HEK293T (cell line): Measurements from ENCODE around the gene ELAVL4.

Experiments used
- CTCF ChIA-PET: fragments of 350-600 bp; formaldehyde crosslinking; extraction: SDS; loops from one replicate; lab custom pipeline; 2021; ENCODE audit warnings: antibody characterized with exemption, inconsistent platforms; lab: Yijun Ruan, JAX
- POLR2A ChIA-PET: fragments of 350-600 bp; formaldehyde crosslinking; extraction: SDS; loops from one replicate; lab custom pipeline; 2020; ENCODE audit warnings: antibody characterized with exemption, inconsistent platforms; lab: Yijun Ruan, JAX
- DNase-seq: peaks from one replicate; pipeline ENCODE4 v3.0.0; 2012; ENCODE audit warnings: mixed read lengths; ENCODE audit errors: extremely low spot score
- ARNT ChIP-seq: fragments of 450-650 bp; IDR thresholded peaks from 2 replicates; pipeline ENCODE4 v1.6.1; 2017; ENCODE audit warnings: mild to moderate bottlenecking
- BHLHE40 ChIP-seq: fragments of 450-650 bp; IDR thresholded peaks from 2 replicates; pipeline ENCODE4 v1.6.1; 2016; ENCODE audit warnings: mild to moderate bottlenecking, moderate library complexity, borderline replicate concordance
- CTBP1 ChIP-seq: fragments of 450-650 bp; IDR thresholded peaks from 2 replicates; pipeline ENCODE4 v1.6.1; 2016; ENCODE audit warnings: borderline replicate concordance
- ELF4 ChIP-seq: fragments of 450-650 bp; IDR thresholded peaks from 2 replicates; pipeline ENCODE4 v1.6.1; 2017; ENCODE audit warnings: antibody characterized with exemption
- FOXA1 ChIP-seq: fragments of 450-650 bp; IDR thresholded peaks from 2 replicates; pipeline ENCODE4 v1.6.1; 2016; ENCODE audit warnings: mild to moderate bottlenecking
- FOXK2 ChIP-seq: fragments of 450-650 bp; IDR thresholded peaks from 2 replicates; pipeline ENCODE4 v1.6.1; 2016; ENCODE audit warnings: mild to moderate bottlenecking
- FOXM1 ChIP-seq: fragments of 450-650 bp; IDR thresholded peaks from 2 replicates; pipeline ENCODE4 v1.6.1; 2017; ENCODE audit warnings: mild to moderate bottlenecking, borderline replicate concordance
- HDGF ChIP-seq: fragments of 450-650 bp; IDR thresholded peaks from 2 replicates; pipeline ENCODE4 v1.6.1; 2017; ENCODE audit warnings: antibody characterized with exemption, borderline replicate concordance
- L3MBTL2 ChIP-seq: fragments of 450-650 bp; conservative IDR thresholded peaks from 2 replicates; pipeline ENCODE4 v1.6.1; 2016; ENCODE audit warnings: mild to moderate bottlenecking
- LEF1 ChIP-seq: fragments of 450-650 bp; IDR thresholded peaks from 2 replicates; pipeline ENCODE4 v1.6.1; 2017; ENCODE audit warnings: mild to moderate bottlenecking, borderline replicate concordance
- NFRKB ChIP-seq: fragments of 450-650 bp; IDR thresholded peaks from 2 replicates; pipeline ENCODE4 v1.6.1; 2016; ENCODE audit warnings: mild to moderate bottlenecking, moderate library complexity
- SP1 ChIP-seq: fragments of 450-650 bp; IDR thresholded peaks from 2 replicates; pipeline ENCODE4 v1.6.1; 2017
- SUZ12 ChIP-seq: fragments of 450-650 bp; IDR thresholded peaks from 2 replicates; pipeline ENCODE4 v1.6.1; 2016; ENCODE audit warnings: mild to moderate bottlenecking
- TARDBP ChIP-seq: fragments of 450-650 bp; IDR thresholded peaks from 2 replicates; pipeline ENCODE4 v1.6.1; 2016
- ZNF384 ChIP-seq: fragments of 450-650 bp; IDR thresholded peaks from 2 replicates; pipeline ENCODE4 v1.6.1; 2016
- TF ChIP-seq, protein P1 (sequence below): fragments of 450-650 bp; IDR thresholded peaks from 2 replicates; pipeline ENCODE4 v1.6.1; 2016

ELAVL4 gene

DNA sequence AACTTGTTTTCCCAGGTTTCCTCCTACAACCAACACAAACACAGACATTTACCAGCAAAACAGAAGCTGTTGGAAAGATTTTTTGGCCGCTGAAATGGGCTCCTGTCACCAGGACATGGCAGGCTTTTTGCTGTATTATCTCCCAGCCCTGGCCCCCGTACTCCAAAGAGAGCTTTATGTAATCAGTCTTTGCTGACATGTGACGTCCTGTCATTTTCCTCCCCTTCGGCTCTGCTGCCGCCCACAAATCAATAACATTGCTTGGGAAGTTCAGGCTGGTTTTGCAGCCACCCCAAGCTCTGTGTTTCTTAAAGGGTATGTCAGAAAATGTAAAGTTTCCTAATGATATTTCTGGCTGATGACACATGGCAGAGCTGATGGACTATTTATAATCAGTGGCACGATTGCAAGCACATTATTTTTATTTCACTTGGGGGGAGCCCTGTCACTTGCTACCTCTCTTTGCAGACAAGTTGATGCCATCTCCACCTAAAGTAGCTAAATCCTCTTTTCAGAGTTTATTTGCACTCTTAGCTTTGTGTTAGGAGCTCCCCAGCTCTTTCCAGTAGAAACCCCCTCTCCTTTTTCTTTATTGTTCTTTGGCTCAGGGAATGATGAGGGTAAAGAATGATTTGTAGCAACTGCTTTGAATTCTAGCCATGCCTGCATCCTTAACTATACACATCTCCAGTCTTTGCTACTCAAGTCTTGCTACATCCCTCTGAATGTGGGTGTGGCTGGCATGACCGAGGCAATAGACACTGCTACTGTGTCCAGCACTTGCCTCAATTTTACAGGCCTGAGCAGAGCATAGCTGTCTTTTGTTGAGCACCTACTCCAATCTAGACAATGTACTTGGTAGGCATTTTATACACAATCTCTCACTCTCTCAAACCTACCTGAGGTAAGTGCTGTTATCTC lies 67.3 kb downstream of the ELAVL4 start:
- ChIA-PET CTCF (no interaction called here), POLR2A (no interaction called here)
- TF ChIP-seq HDGF (no peak), CTBP1 (no peak), ZNF384 (no peak), FOXK2 (no peak), ARNT (no peak), TARDBP (no peak), NFRKB (no peak), FOXA1 (no peak), L3MBTL2 (no peak), BHLHE40 (no peak), SP1 (no peak), ELF4 (no peak), SUZ12 (no peak), LEF1 (no peak), FOXM1 (no peak)
- TF ChIP-seq, protein P1, sequence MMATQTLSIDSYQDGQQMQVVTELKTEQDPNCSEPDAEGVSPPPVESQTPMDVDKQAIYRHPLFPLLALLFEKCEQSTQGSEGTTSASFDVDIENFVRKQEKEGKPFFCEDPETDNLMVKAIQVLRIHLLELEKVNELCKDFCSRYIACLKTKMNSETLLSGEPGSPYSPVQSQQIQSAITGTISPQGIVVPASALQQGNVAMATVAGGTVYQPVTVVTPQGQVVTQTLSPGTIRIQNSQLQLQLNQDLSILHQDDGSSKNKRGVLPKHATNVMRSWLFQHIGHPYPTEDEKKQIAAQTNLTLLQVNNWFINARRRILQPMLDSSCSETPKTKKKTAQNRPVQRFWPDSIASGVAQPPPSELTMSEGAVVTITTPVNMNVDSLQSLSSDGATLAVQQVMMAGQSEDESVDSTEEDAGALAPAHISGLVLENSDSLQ: no peak
- DNase-seq: no peak

GRCh38 chr1:50177994-50178393 lies 69.3 kb downstream of the ELAVL4 start:
- ChIA-PET POLR2A (no interaction called here), CTCF (no interaction called here)
- TF ChIP-seq SUZ12 (no peak), HDGF (no peak), FOXA1 (no peak), ELF4 (no peak), ZNF384 (no peak), ARNT (no peak), FOXK2 (no peak)
- no peak for DNase-seq

DNA sequence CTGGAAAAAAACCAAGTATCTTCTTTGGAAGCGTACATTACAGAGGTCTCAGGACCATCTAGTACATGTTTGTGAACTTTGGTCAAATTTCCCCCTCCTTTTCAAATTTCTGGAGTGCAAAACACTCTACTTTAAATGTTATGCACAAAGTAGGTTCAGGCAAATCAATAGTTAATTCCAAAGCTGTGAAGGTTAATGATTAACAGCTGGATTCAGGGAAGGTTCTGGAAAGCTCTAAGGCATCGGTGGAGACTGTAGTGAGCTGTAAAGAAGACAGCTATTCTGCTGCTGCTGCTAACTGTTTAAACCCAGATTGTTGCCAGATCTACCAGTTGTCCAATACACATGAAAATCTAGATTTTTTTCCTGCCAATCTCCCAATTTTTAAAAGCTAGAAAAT lies 70.9 kb downstream of the ELAVL4 start:
- ChIA-PET POLR2A (no interaction called here), CTCF (interaction anchor here (0.8 kb wide), 1 partner anchor 154 kb away, joined by 4 read pairs; no protein-coding TSS in a partner anchor)
- TF ChIP-seq FOXM1: no peak
- TF ChIP-seq FOXA1: no peak
- no peak for TF ChIP-seq FOXK2
- TF ChIP-seq HDGF: no peak
- TF ChIP-seq L3MBTL2: no peak
- TF ChIP-seq, protein P1: no peak
- no peak for TF ChIP-seq ELF4
- no peak for TF ChIP-seq BHLHE40
- no peak for DNase-seq

GRCh38 chr1:50180367-50180766 lies 71.6 kb downstream of the ELAVL4 start:
- CTCF ChIA-PET: interaction anchor here (0.8 kb wide), 1 partner anchor 153 kb away, joined by 4 read pairs; no protein-coding TSS in a partner anchor
- DNase-seq: no peak
- POLR2A ChIA-PET: no interaction called here
- TF ChIP-seq FOXA1: no peak
- TF ChIP-seq SP1: no peak
- no peak for TF ChIP-seq CTBP1
- TF ChIP-seq, protein P1: no peak
- TF ChIP-seq FOXM1: no peak
- no peak for TF ChIP-seq ELF4

DNA sequence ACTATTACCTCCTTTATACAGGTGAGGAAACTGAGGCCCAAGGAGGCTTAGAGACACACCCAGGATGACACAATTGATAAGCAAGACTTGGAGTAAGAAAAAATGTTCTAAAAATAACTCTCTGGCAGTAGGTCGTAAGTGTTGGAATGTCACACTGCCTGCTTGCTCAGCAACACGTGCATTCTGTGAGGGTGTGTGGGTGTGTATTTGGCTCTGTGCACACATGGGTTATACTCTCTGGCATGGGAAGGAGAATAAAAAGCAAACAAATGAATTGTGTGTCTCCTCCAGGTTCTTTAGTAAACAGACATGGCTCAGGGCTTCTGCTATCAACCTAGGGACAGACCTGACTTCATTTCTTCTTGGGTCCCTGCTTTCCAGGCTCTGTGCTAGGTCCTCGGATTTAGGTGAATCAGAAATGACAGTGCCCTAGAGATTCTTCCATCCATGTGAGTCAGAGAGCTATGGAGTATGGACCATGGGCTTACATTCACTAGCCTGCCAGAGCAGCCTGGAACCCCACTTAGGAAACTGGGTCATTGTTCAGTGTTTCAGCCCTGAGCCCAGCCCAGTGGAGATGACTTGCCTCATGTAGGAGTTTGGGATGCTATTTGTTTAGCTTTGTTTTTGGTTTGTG lies 72.4 kb downstream of the ELAVL4 start:
- POLR2A ChIA-PET: no interaction called here
- TF ChIP-seq ZNF384 (no peak), L3MBTL2 (no peak), NFRKB (no peak), CTBP1 (no peak), SUZ12 (no peak), TARDBP (no peak), ARNT (no peak), HDGF (no peak), BHLHE40 (no peak), FOXA1 (no peak), SP1 (no peak), LEF1 (no peak), ELF4 (no peak), FOXK2 (no peak)
- DNase-seq: no peak
- CTCF ChIA-PET: no interaction called here

DNA sequence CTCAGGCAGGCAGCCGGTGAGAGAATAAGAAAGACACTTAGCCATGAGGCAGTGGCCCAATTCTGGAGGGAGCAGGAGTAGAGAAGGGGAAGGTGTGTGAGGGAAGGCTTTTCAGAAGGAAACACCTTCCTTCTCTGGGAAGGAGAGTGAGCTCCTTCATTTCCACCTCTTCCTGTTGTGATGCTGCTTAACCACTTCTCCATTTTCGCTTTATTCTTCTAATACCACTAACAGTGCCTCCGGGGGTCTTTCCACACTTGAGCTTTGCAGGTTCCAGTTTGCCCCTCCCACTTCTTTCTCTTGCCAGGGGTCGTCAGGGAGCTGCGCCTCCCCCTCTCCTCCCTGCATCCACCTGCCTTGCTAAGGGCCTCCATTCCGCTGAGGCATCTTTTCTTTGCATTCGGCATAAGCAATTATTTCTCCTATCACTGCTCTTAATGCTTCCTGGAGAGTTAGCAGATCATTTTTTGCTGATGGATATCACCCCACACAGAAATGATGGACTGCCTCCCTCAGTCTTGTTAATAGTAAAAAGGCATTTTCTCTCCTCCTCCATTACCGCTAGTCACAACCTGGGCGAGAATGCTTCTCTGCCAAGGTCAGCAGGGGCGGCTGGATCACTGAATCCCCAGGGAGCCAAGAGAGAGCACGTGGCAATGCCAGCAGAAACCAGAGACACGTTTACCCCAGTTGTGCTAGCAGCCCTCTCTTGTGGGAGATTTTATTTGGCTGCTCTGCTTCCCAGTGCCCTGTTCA lies 74.8 kb downstream of the ELAVL4 start:
- no peak for DNase-seq
- no peak for TF ChIP-seq SUZ12
- POLR2A ChIA-PET: no interaction called here
- CTCF ChIA-PET: interaction anchor here (0.7 kb wide), 1 partner anchor 63 kb away, joined by 4 read pairs; no protein-coding TSS in a partner anchor
